Stomach smooth muscle (tissue), 2 donors: Measurements from ENCODE around the gene CEP128.
A peak's percentile ranks its signal among the peaks of the same experiment; 100 is the strongest.

Experiments used
- H3K27ac ChIP-seq: one replicate; pipeline ENCODE4 v1.7.0; 2013; ENCODE audit warnings: mild to moderate bottlenecking, low read length, inconsistent platforms
- H3K27me3 ChIP-seq, 2 donors: one replicate each; pipeline ENCODE4 v1.7.0; 2013; ENCODE audit warnings: low read length in 2 of 2; ENCODE audit not compliant: insufficient read depth in 2 of 2, control insufficient read depth in 1 of 2
- H3K36me3 ChIP-seq, 2 donors: one replicate each; pipeline ENCODE4 v1.7.0; 2013; ENCODE audit warnings: low read length in 2 of 2; ENCODE audit not compliant: control insufficient read depth in 2 of 2, insufficient read depth in 2 of 2
- H3K4me1 ChIP-seq: one replicate; pipeline ENCODE4 v1.7.0; 2013; ENCODE audit warnings: low read length; ENCODE audit not compliant: control insufficient read depth, insufficient read depth
- H3K4me3 ChIP-seq, 2 donors: one replicate each; pipeline ENCODE4 v1.7.0; 2013; ENCODE audit warnings: low read length in 2 of 2
- H3K9ac ChIP-seq, 2 donors: one replicate each; pipeline ENCODE4 v1.7.0; 2013; ENCODE audit warnings: low read length in 2 of 2, mild to moderate bottlenecking in 1 of 2
- H3K9me3 ChIP-seq, 2 donors: one replicate each; pipeline ENCODE4 v1.7.0; 2013; ENCODE audit warnings: low read length in 2 of 2; ENCODE audit not compliant: control insufficient read depth in 2 of 2
- donor health status: healthy.
- donor health status: Pancreatic carcinoma.

CEP128 gene

DNA sequence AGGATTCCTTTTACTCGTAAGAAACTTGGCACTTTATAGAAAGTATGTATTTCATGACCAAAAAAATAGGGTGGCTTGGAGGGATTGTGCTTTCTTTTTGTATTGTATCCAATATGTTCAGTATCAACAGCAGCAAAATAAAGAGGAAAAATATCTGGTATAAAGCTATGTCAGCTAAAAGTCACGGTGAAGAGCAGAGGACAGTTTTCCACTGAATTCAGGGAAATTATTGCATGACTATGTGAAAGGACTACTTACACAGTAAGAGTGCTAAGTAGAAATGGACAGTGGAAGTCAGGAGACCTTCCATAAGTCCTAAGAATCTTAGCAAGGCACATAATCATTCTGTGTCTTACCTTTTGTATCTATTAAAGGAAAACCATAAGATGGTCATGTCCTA lies 33.1 kb upstream of the CEP128 start:
- no peaks in the 10 kb centered on the region for H3K9me3 ChIP-seq
- peak overlapping the region; percentile 56 for H3K27ac ChIP-seq
- H3K4me1 ChIP-seq: peaks cover 5% of the 10 kb centered on the region
- H3K36me3 ChIP-seq: no peaks in the 10 kb centered on the region
- no peaks in the 10 kb centered on the region for H3K27me3 ChIP-seq
- H3K4me3 ChIP-seq: no peak overlapping the region
- H3K9ac ChIP-seq: no peak overlapping the region

DNA sequence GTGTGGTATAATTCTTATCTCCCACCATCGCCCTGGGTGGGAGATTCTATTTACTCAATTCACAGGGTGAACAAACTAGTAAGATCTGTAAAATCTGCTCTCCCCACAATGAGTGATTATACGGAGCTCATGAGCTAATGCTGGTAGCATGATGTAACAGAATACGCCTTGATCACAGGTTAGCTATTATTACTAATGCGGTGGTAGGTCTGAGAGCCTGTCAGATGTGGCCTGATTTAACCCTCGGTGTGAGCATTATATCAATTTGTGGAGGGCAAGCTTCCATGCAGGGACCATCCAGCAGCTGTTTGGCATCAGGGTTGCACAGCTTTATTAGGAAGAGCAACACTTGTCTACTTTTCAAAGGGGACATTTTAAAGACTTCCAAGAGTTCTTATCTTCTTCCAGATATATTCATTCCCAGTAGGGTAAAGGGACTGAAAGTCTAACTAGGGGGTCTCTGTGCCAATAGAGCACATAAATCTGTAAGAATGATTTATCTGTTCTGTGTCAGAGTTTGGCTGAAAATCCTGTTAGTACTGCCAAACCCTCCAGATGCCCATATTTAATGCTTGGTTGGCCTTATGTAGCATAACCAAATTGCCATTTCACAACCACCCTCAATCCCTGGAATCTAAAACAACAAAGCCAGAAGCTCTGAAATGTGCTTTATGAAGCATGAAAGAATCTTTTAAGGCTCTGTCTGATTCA lies 32.5 kb upstream of the CEP128 start:
- Histone ChIP-seq H3K27me3 (no peaks in the 10 kb centered on the region), H3K4me1 (peaks cover 5% of the 10 kb centered on the region), H3K27ac (peak overlapping the region; percentile 56), H3K9ac (no peak overlapping the region), H3K36me3 (no peaks in the 10 kb centered on the region), H3K9me3 (no peaks in the 10 kb centered on the region), H3K4me3 (peak overlapping the region in 1 of 2 donors; percentile 12)

DNA sequence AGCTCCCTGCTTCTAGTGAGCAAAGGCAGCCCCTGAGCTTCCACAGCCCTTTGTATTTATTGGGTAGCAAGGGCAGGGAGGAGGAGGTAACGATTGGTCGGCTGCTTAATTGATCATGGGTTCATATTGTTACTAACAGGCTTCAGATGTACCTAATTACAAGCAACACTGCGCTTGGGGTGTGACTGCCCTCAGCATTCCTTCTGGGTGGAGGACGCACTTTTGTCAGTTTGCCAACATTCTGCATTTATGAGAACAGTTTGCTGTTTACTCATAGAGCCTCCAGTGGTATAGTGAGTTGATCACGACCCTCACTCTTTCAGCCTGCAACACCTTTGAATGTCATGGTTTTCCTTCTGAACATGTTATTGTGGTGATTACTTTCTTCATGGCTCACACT lies 23.5 kb upstream of the CEP128 start:
- no peaks in the 10 kb centered on the region for H3K36me3 ChIP-seq
- no peak overlapping the region for H3K27ac ChIP-seq
- H3K4me1 ChIP-seq: no peaks in the 10 kb centered on the region
- no peaks in the 10 kb centered on the region for H3K27me3 ChIP-seq
- H3K9ac ChIP-seq: no peak overlapping the region
- no peak overlapping the region for H3K4me3 ChIP-seq
- no peaks in the 10 kb centered on the region for H3K9me3 ChIP-seq

DNA sequence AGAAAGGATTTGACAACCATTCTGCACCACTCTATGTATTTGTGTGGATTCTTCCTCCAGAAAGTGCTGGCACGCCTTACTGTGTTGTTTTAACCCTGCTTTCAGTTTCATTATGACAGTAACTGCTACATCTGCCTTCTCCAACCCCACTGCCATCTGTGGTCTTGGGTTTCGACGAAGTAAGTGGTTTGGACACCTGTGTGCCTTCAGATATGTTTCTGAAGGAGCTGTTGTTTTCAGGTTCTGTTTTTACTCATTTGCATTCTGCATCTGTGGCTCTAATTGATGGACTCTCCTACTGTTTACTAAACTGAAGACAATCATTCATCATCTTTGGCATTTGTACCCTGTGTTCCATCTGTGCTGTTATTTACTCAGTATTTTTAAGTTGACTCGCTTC lies 18.0 kb upstream of the CEP128 start:
- H3K27me3 ChIP-seq: peaks cover 0 to 5% of the 10 kb centered on the region in 2 donors
- no peaks in the 10 kb centered on the region for H3K9me3 ChIP-seq
- no peak overlapping the region for H3K9ac ChIP-seq
- no peak overlapping the region for H3K4me3 ChIP-seq
- no peaks in the 10 kb centered on the region for H3K36me3 ChIP-seq
- H3K27ac ChIP-seq: no peak overlapping the region
- no peaks in the 10 kb centered on the region for H3K4me1 ChIP-seq

DNA sequence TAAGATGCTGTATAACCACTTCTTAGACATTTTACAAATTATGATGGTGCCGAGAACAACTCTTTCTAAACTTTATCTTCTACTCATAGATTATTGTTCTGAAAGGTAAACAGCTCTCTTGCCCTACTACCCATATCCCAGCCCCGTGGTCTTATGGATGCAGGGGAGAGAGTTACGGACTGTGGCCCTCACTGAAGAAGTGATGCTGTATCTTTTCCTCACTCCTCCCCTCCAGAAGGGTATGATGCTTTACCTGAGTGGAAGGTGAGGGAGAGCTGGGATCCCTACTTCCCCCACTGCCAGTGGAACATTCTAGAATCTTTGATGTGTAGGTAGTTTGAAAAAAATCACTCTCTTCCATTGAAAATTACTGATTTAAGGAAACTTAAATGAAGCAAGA lies 17.4 kb upstream of the CEP128 start:
- H3K9ac ChIP-seq: no peak overlapping the region
- no peaks in the 10 kb centered on the region for H3K9me3 ChIP-seq
- peaks cover 0 to 5% of the 10 kb centered on the region in 2 donors for H3K27me3 ChIP-seq
- H3K36me3 ChIP-seq: no peaks in the 10 kb centered on the region
- H3K4me1 ChIP-seq: no peaks in the 10 kb centered on the region
- no peak overlapping the region for H3K4me3 ChIP-seq
- no peak overlapping the region for H3K27ac ChIP-seq

DNA sequence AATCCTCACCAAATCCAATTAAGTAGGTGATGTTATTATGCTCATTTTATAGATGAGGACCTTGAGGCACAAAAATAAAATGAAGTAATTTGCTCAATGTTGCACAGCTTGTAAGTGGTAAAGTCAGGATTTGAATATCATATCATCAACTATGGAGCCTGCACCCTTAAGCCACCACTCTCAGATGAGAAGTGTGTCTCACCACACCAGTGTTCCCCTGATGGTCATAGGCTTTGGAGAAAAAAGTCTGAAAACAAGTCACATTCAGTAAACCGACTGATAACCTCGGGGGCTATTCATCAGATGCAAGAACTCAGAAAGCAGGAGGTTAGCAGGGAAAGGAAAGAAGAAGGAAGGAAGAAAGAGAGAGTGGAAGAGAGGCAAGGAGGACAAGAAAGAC lies 16.7 kb upstream of the CEP128 start:
- Histone ChIP-seq H3K9ac (no peak overlapping the region), H3K27ac (no peak overlapping the region), H3K36me3 (no peaks in the 10 kb centered on the region), H3K27me3 (peaks cover 0 to 5% of the 10 kb centered on the region in 2 donors), H3K4me1 (no peaks in the 10 kb centered on the region), H3K4me3 (no peak overlapping the region), H3K9me3 (no peaks in the 10 kb centered on the region)

DNA sequence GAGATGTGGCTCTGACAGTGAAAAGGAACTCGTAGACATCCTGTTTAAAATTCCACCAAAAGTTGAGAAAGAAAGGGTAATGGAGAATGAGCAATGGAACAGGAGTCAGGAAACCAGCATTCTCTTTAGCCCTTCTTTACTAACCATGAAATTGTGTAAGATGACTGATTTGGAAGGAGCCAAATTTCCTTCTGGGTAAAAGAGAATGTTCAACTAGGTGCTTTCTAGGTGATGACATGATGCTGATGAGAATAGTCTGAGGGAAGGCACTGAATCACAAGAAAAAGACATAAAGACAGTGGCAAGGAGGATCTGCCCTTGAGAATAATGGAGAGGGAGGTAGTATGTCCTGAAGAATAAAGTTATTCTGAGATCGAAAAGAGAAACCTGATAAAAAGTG lies 16.1 kb upstream of the CEP128 start:
- Histone ChIP-seq H3K27ac (no peak overlapping the region), H3K9me3 (no peaks in the 10 kb centered on the region), H3K27me3 (peaks cover 0 to 5% of the 10 kb centered on the region in 2 donors), H3K4me1 (no peaks in the 10 kb centered on the region), H3K9ac (no peak overlapping the region), H3K36me3 (no peaks in the 10 kb centered on the region), H3K4me3 (no peak overlapping the region)

DNA sequence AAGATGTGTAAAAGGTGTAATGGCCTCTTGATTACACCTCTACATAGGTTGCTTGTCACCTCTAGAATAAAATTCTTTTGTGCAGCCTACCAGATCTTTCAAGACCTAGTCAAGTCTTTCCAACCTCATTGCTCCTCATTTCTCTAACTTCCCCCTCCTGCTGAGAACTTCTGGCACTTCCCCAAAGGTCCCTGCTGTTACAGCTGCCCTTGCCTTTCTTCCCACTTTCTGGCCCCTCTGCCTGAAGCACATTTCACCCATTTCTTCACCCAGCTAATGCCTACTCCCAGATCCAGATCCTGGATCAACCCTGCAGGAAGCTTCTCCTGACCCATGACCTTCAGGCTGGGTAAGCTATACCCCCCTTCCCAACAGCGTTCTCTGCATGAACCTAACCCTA lies 15.4 kb upstream of the CEP128 start:
- Histone ChIP-seq H3K9me3 (no peaks in the 10 kb centered on the region), H3K27me3 (peaks cover 0 to 5% of the 10 kb centered on the region in 2 donors), H3K4me3 (no peak overlapping the region), H3K4me1 (no peaks in the 10 kb centered on the region), H3K36me3 (no peaks in the 10 kb centered on the region), H3K27ac (no peak overlapping the region), H3K9ac (no peak overlapping the region)

DNA sequence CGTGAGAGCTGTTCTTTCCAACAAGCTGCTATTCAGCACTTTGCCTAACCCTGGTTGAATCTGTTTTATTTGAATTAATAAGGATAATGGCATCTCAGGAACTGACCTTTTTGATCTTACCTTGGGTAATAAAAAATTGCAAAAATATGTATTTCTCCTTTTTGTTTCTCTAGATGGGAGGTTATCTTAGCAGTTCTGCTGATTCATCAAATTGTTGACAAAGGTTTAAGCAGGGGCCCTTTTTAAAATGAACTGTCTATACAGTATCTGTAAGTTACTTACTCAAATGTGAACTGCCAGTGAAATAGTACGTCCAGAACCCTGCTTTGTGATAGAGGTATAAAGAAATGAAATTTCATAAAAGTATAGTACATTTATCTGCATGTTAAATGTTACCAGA lies 14.6 kb upstream of the CEP128 start:
- H3K4me1 ChIP-seq: no peaks in the 10 kb centered on the region
- H3K9ac ChIP-seq: no peak overlapping the region
- H3K4me3 ChIP-seq: no peak overlapping the region
- H3K27ac ChIP-seq: no peak overlapping the region
- no peaks in the 10 kb centered on the region for H3K36me3 ChIP-seq
- peaks cover 0 to 5% of the 10 kb centered on the region in 2 donors for H3K27me3 ChIP-seq
- H3K9me3 ChIP-seq: no peaks in the 10 kb centered on the region

DNA sequence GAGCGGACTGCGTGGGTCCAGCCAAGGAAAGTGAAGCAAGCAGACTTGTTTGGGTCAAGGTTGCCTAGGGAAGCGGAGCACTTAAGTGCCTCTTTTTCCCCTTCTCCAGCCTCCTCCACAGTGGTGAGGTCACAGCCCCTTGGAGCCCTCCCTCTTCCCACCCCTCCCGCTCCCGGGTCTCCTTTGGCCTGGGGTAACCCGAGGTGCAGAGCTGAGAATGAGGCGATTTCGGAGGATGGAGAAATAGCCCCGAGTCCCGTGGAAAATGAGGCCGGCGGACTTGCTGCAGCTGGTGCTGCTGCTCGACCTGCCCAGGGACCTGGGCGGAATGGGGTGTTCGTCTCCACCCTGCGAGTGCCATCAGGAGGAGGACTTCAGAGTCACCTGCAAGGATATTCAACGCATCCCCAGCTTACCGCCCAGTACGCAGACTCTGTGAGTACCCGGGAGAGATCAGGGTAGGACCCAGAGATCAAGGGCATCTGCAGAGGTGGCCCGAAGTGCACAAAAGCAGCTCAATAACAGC lies 13.9 kb upstream of the CEP128 start, which contains the start of gene TSHR:
Gene TSHR (plus strand): TSS at position 206 of the 526 bp plus-strand sequence. CDS start 60 bp downstream, at position 266.
- no peak within 1 kb of the TSS for H3K9ac ChIP-seq
- H3K4me3 ChIP-seq: peak within 1 kb of the TSS; percentile 72 to 83
- H3K27me3 ChIP-seq: peaks cover 0 to 5% of the 10 kb centered on the region in 2 donors
- H3K27ac ChIP-seq: no peak within 1 kb of the TSS
- no peaks in the 10 kb centered on the region for H3K36me3 ChIP-seq
- no peaks in the 10 kb centered on the region for H3K9me3 ChIP-seq
- no peaks in the 10 kb centered on the region for H3K4me1 ChIP-seq

DNA sequence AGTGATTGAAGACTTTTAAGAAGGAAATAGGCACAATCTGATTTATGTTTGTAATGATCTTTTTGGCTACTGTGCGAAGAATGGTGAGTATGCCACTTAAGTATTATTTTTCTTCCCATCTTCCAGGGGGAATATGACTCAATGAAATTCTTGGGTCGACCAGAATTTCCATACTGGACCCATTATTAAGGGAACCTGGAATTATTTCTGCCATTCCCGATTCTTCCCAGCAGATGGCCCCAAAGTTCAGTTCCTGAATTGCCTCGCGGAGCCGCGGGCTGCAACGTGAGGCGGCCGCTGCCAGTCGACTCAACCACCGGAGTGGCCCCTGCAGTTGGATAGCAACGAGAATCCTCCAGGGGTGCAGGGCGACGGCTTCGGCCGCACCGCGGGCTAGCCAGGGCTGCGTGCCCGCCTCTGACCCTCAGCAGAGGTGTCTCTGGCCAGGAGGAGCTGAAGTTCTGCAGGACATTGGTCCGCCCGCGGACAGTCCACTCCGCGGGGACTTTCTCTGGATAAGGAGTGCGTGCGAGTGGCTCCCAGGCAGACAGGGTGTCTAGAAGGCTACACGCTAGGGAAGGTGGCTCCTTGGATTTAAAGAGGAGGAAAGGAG lies 13.3 kb upstream of the CEP128 start:
- Histone ChIP-seq H3K27ac (no peak overlapping the region), H3K4me1 (no peaks in the 10 kb centered on the region), H3K9me3 (no peaks in the 10 kb centered on the region), H3K9ac (no peak overlapping the region), H3K27me3 (peaks cover 0 to 5% of the 10 kb centered on the region in 2 donors), H3K4me3 (peak overlapping the region; percentile 72 to 83), H3K36me3 (no peaks in the 10 kb centered on the region)
